Adrenal gland (tissue), 12 donors: ENCODE measurements around the gene POLE2. TPM values are rescaled to one million over a fixed set of nuclear protein-coding genes. Genes with fewer than 3 reads are reported as not detected.

ENCODE experiments used
- DNase-seq, 7 donors: peaks; one replicate each; pipeline ENCODE4 v3.0.0-alpha.2; 2019 to 2020
- H3K27ac ChIP-seq, 5 donors: fragments of 200-600 bp; sonication (generic) in 4 of 5; 1 replicate in 3 of 5; 2 replicates in 2 of 5; pipeline versions ENCODE4 v1.5.1 to v1.8.0; 2016 to 2020; ENCODE audit warnings: mild to moderate bottlenecking in 1 of 5
- H3K27me3 ChIP-seq: fragments of 200-600 bp; 2 replicates; pipeline ENCODE4 v1.8.0; 2021
- H3K36me3 ChIP-seq, 2 donors: fragments of 200-600 bp; replicated peaks in 1 of 2; 1 replicate in 1 of 2; 2 replicates in 1 of 2; pipeline versions ENCODE4 v1.5.1 to v1.8.0; 2018 to 2022
- H3K4me1 ChIP-seq, 2 donors: fragments of 200-600 bp; replicated peaks in 1 of 2; 1 replicate in 1 of 2; 2 replicates in 1 of 2; pipeline versions ENCODE4 v1.5.1 to v1.8.0; 2018 to 2021
- H3K4me3 ChIP-seq, 4 donors: fragments of 200-600 bp; sonication (generic) in 3 of 4; one replicate each; pipeline ENCODE4 v1.5.1; 2016 to 2018
- H3K9me3 ChIP-seq, 3 donors: fragments of 200-600 bp; sonication (generic) in 1 of 3; replicated peaks in 1 of 3; 1 replicate in 2 of 3; 2 replicates in 1 of 3; pipeline versions ENCODE4 v1.5.1 to v1.8.0; 2016 to 2021
- POLR2A ChIP-seq, 2 donors: fragments of 450-650 bp; IDR thresholded peaks; one replicate each; pipeline ENCODE4 v1.6.1; 2017; ENCODE audit warnings: antibody characterized with exemption in 2 of 2, mild to moderate bottlenecking in 2 of 2, moderate library complexity in 1 of 2
- WGBS, 4 donors: extraction: QIAGEN DNeasy Blood & Tissue Kit in 2 of 4; methylation state at CpG; one replicate each; pipeline versions ENCODE4 v1.1.5 to v1.1.7; 2013 to 2017; 5-methylcytosine and 5-hydroxymethylcytosine counted together
- intact Hi-C, 2 donors: fragments of 100-400 bp; cut with DNase I; formaldehyde crosslinking; loops; one replicate each; pipeline versions ENCODE4 v1.14.1 to v1.15.0; 2022 to 2023
- polyA plus RNA-seq, 3 donors: library from polyadenylated mRNA; stranded (reverse); fragments of 200-250 nt in 2 of 3; fragments of 350-450 nt in 1 of 3; fragmentation: Illumina TruSeq in 1 of 3; extraction: RNeasy Lipid Tissue Mini Kit (QIAGEN cat#74804) in 1 of 3; gene quantifications; one replicate each; pipeline ENCODE4 v1.2.3, GENCODE V29; 2013 to 2014
- total RNA-seq, 9 donors: library from RNA; depleted of rRNA in 4 of 9; stranded (reverse); fragments of >200 nt in 4 of 9; fragments of 120-200 nt in 1 of 9; fragmentation: NEBNext Ultra II Directional in 1 of 9; extraction: Animal tissue kit (Norgen Biotek cat#: 25700) in 1 of 9; gene quantifications; one replicate each; pipeline versions ENCODE4 v1.1.0 to v1.2.4, GENCODE V29; 2013 to 2023
- TF ChIP-seq, protein P1 (sequence below), 6 experiments: fragments of 450-650 bp in 4 of 6; fragments of 200-600 bp in 2 of 6; sonication (generic) in 1 of 6; IDR thresholded peaks; 1 replicate in 5 of 6; 2 replicates in 1 of 6; pipeline versions ENCODE4 v1.5.1 to v1.8.0; 2016 to 2021; ENCODE audit warnings: antibody characterized with exemption in 6 of 6, mild to moderate bottlenecking in 2 of 6, moderate library complexity in 1 of 6
- donor health status: healthy with polysubstance abuse.
- donor health status: Bipolar disorder and iron deficiency.
- donor health status: DM: yes; HTN: yes; CAD: no.
- donor health status: DM: no; HTN: no; CAD: no.
- donor health status: DM: no; HTN: no; CAD: no.
- donor health status: DM: yes; HTN: yes; CAD: no.

Gene POLE2
- total and polyA plus RNA-seq, 12 donors, result 0.95 to 10.4 (median 1.7) TPM

- no peaks in the 10 kb centered on the region for H3K36me3 ChIP-seq
- intact Hi-C loops, result no loop called here
- no peaks in the 10 kb centered on the region for H3K4me1 ChIP-seq
- DNase-seq, result no peak
- no peak for TF ChIP-seq POLR2A (IDR thresholded peaks at IDR 0.05)
- TF ChIP-seq, protein P1, sequence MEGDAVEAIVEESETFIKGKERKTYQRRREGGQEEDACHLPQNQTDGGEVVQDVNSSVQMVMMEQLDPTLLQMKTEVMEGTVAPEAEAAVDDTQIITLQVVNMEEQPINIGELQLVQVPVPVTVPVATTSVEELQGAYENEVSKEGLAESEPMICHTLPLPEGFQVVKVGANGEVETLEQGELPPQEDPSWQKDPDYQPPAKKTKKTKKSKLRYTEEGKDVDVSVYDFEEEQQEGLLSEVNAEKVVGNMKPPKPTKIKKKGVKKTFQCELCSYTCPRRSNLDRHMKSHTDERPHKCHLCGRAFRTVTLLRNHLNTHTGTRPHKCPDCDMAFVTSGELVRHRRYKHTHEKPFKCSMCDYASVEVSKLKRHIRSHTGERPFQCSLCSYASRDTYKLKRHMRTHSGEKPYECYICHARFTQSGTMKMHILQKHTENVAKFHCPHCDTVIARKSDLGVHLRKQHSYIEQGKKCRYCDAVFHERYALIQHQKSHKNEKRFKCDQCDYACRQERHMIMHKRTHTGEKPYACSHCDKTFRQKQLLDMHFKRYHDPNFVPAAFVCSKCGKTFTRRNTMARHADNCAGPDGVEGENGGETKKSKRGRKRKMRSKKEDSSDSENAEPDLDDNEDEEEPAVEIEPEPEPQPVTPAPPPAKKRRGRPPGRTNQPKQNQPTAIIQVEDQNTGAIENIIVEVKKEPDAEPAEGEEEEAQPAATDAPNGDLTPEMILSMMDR (IDR thresholded peaks at IDR 0.05), result no peak
- 93 to 96% (median 94%) methylated on average over 3 of the region's 3 CpGs for whole genome bisulfite sequencing, 4 donors
- no peak overlapping the region for H3K27ac ChIP-seq
- no peaks in the 10 kb centered on the region for H3K27me3 ChIP-seq
- no peaks in the 10 kb centered on the region for H3K9me3 ChIP-seq
- H3K4me3 ChIP-seq, result no peak overlapping the region
Measured at GRCh38 chr14:49654511-49654910, 33.5 kb downstream of the POLE2 start.

DNA sequence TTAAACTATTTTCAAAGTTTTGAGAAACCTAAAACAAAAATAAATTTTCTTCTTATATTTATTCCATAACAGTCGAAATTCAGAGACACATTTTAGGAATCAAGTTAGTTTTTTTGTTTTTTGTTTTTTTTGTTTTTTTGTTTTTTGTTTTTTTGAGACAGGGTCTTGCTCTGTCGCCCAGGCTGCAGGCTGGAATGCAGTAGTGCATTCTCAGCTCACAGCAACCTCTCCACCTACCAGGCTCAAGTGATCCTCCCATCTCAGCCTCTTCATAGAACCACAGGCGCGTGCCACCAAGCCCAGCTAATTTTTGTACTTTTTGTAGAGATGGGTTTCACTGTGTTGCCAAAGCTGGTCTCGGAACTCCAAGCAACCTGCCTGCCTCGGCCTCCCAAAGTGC, 34.5 kb downstream of the POLE2 start:
- no peaks in the 10 kb centered on the region for H3K9me3 ChIP-seq
- no peak for DNase-seq
- intact Hi-C loops, result no loop called here
- H3K27ac ChIP-seq, result no peak overlapping the region
- H3K36me3 ChIP-seq, result no peaks in the 10 kb centered on the region
- H3K4me1 ChIP-seq, result no peaks in the 10 kb centered on the region
- WGBS, 4 donors, result 93 to 98% (median 97%) methylated on average over 6 of the region's 6 CpGs
- no peaks in the 10 kb centered on the region for H3K27me3 ChIP-seq
- no peak overlapping the region for H3K4me3 ChIP-seq
- TF ChIP-seq, protein P1 (IDR thresholded peaks at IDR 0.05), result no peak
- TF ChIP-seq POLR2A (IDR thresholded peaks at IDR 0.05), result no peak

DNA sequence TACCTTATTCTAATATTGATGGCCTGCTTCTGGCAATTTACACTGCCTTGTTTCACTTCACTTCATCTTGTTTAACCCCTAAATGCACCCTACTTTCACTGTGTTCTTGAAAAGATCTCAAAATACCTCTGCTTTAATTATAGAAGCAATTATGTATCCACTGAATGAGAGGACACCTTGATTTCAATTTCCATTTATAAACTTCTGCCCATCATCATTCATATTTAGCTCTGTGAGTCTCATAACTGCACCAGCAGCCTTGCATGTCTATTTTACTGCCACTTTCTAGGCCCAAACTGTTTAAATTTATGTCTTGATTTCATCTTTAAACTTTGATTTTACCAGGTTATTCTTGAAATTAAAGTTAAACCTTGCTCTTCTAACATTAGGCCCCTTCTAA, 45.9 kb downstream of the POLE2 start:
- TF ChIP-seq POLR2A (IDR thresholded peaks at IDR 0.05), result no peak
- no peaks in the 10 kb centered on the region for H3K27me3 ChIP-seq
- H3K27ac ChIP-seq, result peak overlapping the region in 1 of 5 donors; percentile 57
- H3K36me3 ChIP-seq, result peaks cover 0 to 5% of the 10 kb centered on the region in 2 donors
- no peak for DNase-seq
- intact Hi-C loops, result no loop called here
- H3K4me1 ChIP-seq, result peaks cover 18 to 23% of the 10 kb centered on the region in 2 donors
- no peak overlapping the region for H3K4me3 ChIP-seq
- no peaks in the 10 kb centered on the region for H3K9me3 ChIP-seq

DNA sequence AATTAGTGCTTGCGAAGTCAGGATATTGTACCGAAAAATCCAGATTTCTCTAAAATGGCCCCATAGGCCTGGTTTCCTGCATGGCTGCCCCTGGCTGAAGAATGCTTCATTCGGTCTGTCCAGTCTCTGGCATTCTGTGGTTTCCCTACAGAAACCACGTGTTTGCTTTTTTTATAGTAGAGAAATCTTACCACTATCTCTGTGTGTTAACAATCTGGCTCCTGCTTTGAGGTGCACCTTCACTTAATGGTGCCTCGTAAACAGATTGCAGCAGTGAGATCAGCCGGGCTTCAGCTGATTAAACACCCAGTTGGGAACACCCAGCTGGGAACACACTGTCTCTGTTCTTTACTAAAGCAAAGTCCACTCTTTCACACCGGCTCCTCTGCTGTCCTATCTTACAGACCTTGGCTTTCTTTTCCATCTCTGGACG, 46.3 kb downstream of the POLE2 start:
- TF ChIP-seq, protein P1 (IDR thresholded peaks at IDR 0.05), result no peak
- no peak for TF ChIP-seq POLR2A (IDR thresholded peaks at IDR 0.05)
- Histone ChIP-seq H3K27me3 (no peaks in the 10 kb centered on the region), H3K4me3 (no peak overlapping the region), H3K27ac (peak overlapping the region in 2 of 5 donors; percentile 16 to 57), H3K4me1 (peaks cover 18 to 26% of the 10 kb centered on the region in 2 donors), H3K36me3 (peaks cover 0 to 5% of the 10 kb centered on the region in 2 donors), H3K9me3 (no peaks in the 10 kb centered on the region)
- DNase-seq, result peak in 1 of 7 donors; percentile 79
- intact Hi-C loops, result no loop called here
- 70 to 76% (median 74%) methylated on average over 8 of the region's 8 CpGs for WGBS, 4 donors
